ENCODE results near the gene N4BP3.

N4BP3 gene

GRCh38 chr5:178150977-178151734, 37.8 kb downstream of the N4BP3 start:
- no peak for DNase-seq (ENCODE audit: low read depth)

GRCh38 chr5:178152491-178153444, 39.4 kb downstream of the N4BP3 start:
- DNase-seq (ENCODE audit: low read depth): no peak

GRCh38 chr5:178153530-178154340, 40.4 kb downstream of the N4BP3 start, which contains the start of gene NHP2:
Gene NHP2 (minus strand): TSS chr5:178153885. CDS start chr5:178153817, 68 bp downstream.
- peak; percentile 94 for DNase-seq (ENCODE audit: low read depth)

- no peak for DNase-seq (ENCODE audit: low read depth)
These were observed 41.7 kb downstream of the N4BP3 start for GRCh38 chr5:178155065-178155464.

GRCh38 chr5:178160176-178160575, 46.8 kb downstream of the N4BP3 start:
- no peak for DNase-seq (ENCODE audit: low read depth)

GRCh38 chr5:178162481-178162880, 49.1 kb downstream of the N4BP3 start:
- no peak for DNase-seq (ENCODE audit: low read depth)

- no peak for DNase-seq (ENCODE audit: low read depth)
These were observed 50.7 kb downstream of the N4BP3 start for GRCh38 chr5:178163772-178164735.

- no peak for DNase-seq (ENCODE audit: low read depth)
These were observed 52.2 kb downstream of the N4BP3 start for GRCh38 chr5:178165581-178165980.

GRCh38 chr5:178170455-178170854, 57.1 kb downstream of the N4BP3 start:
- no peak for DNase-seq (ENCODE audit: low read depth)

- DNase-seq (ENCODE audit: low read depth): no peak
These were observed 61.1 kb downstream of the N4BP3 start for GRCh38 chr5:178174456-178174855.
